RCC 7860 (cell line): ENCODE measurements around the gene MRM2.

ENCODE experiments used
- DNase-seq: peaks from one replicate; pipeline ENCODE4 v3.0.0-alpha.2; 2015; ENCODE audit warnings: low spot score
- FAIRE-seq: peaks from 2 replicates; lab custom pipeline; 2012; peaks lifted over from hg19 to GRCh38; lab: Jason Lieb, UNC

MRM2 gene

GRCh38 chr7:2249744-2250323, 7.8 kb upstream of the MRM2 start:
- FAIRE-seq, result no peak
- no peak for DNase-seq

- DNase-seq, result peak; percentile 86
- peak; percentile 72 for FAIRE-seq
Measured at GRCh38 chr7:2248984-2249694, 7.1 kb upstream of the MRM2 start.

DNA sequence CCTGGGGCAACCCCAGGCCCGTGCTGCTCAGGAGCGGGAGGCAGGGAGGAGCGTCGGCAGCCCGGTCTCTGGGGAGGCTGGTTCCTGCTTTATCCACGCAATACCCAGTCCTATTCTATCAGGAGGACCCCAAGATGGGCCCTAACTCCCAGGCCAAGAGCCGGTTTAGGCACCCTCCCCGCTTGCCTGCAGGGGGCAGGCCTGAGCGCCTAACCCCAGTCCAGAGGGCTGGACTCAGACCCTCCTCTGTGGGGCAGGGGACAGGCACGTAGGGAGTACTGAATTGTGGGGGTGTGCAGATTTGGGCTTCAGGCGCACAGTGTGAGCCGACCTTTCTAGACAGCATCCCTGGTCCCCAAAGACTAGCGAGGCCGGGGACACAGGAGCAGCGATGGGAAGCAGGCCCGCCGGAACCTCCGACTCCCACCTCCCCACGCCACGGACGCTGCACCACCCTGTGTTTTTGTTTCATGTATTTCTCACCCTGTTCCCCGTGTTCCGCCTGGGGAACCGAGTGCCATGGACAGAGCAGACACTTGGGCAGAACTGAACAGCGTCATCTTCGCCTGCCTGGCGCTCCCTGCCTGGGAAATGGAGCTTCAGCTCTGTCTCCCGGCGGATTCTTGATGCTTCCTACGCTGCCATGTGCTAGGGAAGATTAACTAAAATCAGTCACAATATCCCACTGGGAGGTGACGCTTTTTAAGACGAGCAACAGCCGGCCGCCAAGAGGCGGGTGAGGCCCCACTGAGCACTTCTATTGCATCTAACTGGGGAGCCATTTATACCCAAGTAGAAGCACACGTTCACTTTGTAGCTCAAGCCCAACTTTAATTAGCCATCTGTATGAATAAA, 5.4 kb upstream of the MRM2 start:
- FAIRE-seq (no peak), DNase-seq (no peak)

- FAIRE-seq, result no peak
- no peak for DNase-seq
Measured at GRCh38 chr7:2245883-2246675, 4.1 kb upstream of the MRM2 start.

DNA sequence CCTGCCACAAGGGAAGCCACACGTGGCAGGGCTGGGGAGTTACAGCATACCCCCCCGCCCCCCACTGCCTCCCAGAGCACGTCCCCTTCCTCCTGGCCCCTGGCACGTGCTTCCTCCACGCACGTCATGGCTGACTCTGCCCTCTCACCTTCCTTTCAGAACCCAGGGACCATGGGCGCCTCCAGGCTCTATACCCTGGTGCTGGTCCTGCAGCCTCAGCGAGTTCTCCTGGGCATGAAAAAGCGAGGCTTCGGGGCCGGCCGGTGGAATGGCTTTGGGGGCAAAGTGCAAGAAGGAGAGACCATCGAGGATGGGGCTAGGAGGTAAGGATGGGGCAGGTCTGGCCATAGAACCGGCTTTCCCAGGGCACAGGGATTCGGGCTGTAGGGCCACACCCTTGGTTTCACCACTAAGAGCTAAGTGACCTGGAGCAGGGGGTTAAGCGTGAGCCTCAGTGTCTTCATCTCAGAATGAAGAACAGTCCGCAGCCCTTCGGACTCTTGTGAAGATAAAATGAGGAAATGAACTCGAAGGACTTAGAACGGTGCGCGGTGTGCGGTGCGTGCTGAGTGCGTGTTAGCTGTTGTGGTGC, 2.5 kb upstream of the MRM2 start:
- no peak for DNase-seq
- FAIRE-seq, result no peak

- DNase-seq (no peak), FAIRE-seq (no peak)
Measured at GRCh38 chr7:2243458-2243857, 1.5 kb upstream of the MRM2 start.

DNA sequence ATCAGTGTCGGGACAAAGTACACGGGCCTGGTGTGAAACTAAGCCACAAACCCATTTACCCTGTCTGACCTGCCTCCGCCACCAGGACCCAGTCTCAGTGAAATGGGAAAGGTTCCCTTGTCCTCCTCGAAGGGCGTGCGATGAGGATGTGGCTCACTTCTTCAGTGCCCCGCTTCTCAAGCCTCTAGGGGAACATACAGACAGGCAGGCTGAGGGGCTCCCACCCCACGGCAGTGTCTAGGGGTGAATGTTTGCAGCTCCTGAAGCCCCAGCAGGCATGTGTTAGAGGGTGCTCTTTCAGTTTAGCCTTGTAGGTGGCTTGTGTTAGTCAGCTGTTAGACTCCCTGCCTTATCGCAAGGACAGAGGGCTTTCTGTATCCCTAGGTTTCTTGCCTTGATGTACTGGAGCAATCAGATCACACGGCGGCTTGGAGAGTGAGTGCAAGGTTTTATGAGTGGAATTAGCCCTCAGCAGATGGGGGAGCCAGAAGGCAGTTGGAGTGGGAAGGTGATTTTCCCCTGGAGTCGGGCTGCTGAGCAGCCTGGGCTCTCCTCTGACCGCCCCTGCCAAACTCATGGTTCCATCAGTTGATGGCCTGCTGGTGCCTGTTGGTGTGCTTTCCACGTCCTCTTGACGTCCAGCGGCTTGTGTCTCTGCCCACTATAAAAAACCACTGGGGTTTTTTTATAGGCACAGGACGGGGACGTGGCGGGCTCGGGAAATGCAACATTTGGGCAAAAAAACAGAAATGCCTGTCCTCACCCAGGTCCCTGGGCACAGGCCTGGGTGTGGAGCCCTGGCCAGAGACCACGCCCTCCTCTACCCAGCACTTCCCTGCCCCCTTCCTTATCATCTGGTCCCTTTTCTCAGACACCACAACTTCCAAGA, 780 bp upstream of the MRM2 start:
- DNase-seq (peak; percentile 19), FAIRE-seq (no peak)

DNA sequence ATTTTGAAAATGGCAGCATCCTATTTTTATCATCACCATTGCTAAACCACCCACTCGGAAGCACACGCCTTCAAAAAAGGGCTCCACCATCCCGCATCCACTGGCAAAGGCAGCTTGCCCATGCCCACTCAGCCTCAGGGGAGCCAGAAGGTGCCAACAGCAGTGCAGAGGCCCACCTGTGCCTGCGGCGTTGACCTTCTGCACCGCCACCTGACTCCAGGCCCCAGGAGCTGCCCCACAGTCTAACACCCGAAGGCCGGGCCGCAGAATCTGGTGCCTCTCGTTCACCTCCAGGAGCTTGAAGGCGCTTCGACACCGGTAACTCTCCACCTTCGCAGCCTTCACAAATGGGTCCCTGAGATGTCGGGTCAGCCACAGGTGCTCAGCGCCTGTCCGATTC, 2.8 kb downstream of the MRM2 start:
- no peak for FAIRE-seq
- no peak for DNase-seq

DNA sequence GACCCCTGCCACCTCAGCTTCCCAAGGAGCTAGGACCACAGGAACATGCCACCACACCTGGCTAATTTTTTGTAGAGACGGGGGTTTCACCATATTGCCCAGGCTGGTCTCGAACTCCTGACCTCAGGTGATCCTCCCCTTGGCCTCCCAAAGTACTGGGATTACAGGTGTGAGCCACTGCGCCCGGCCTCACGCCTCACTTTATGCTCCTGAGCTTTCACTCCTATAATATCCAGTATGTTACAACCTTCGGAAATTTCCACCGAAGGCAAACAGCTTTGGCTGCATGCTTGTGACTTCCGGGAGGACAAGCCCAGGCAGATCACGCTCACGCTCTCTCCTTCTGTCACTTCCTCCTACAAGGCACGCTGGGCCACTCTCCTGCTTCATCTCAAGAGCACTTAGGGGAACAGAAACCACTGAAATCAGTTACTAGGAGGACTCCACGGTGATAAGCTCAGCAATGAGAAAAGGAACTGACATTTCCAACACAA, 4.8 kb downstream of the MRM2 start:
- no peak for FAIRE-seq

GRCh38 chr7:2233926-2234325, 8.1 kb downstream of the MRM2 start:
- FAIRE-seq, result no peak
- no peak for DNase-seq

More for the DNA sequence above, 4.8 kb downstream of the MRM2 start:
- DNase-seq, result no peak

DNA sequence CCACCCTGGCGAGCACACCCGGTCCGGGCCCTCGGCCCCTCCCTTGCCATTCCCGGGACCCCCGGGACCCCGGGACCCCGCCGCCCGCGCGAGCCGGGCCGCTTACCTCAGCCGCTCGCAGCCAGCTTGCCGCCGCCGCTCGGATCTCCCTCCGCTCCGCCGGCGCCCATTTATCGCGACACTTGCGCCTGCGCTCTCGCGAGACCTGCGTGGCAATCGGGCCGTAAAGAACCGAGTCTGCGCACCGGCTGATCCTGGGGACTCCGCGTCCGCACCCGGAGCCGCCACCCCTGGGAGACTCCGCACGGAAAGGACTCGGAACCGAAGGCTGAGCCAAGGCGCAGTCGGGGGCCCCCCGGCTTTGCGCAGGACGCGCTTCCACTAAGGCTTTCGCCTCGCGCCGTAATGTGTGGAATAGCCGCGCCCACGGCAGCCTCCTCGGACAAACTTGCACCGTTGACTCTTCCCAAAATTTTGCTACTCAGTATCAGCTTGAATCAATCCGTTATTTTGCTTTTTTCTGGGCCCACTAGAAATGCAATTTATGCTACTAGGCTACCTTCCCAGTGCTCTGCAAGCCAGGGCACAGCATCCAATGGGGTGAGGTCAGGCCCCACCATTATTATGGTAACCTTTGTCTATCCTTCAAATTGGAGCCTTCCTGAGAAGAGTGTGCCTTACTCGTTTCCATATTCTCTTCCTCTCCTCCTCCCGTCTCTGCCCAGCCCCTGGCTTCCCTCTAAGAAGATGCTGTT, 9.1 kb downstream of the MRM2 start, which contains the start of gene MAD1L1:
TSS of gene MAD1L1 (minus strand) at position 180 of the 755 bp plus-strand sequence. CDS start 2,812 bp downstream, outside the sequence.
- FAIRE-seq (no peak), DNase-seq (peak; percentile 82)

DNA sequence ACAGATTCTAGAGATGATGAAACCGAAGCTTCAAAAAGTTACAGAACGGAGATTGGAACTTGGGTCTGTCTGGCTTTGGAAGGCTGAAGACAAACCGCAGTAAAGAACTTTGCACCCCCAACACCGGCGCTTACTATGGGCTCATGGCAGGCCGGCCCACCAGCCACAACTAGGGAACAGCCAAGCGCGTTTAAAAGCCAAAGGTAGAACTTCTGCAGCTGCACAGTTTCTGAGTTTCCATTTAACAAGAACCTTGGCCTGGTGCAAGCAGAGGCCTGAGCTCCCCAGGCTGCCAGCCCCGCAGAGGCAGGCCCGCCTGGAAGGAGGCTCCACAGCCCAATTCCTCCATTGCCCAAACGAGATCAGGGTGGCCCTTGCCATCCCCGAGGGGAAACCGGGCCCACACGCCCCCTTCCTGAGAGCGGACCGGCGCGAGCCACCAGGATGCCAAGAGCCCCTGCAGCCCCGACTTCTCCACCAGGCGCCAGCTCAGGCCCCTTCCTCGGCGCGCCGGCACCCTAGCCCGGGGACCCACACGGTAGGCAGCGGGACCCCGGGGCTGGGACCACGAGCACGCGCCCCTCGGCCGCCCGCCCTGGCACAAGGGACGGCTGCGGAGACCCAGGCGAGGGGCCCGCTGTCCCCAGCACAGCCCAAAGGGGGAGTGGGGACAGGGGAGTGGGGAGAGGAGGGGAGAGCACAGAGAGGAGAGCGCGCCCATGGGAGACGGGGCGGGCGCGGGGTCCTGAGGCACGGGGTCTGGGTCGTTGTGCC, 9.8 kb downstream of the MRM2 start:
- DNase-seq (no peak), FAIRE-seq (no peak)

- DNase-seq, result no peak
- no peak for FAIRE-seq
Measured at GRCh38 chr7:2230882-2231281, 11.1 kb downstream of the MRM2 start.

DNA sequence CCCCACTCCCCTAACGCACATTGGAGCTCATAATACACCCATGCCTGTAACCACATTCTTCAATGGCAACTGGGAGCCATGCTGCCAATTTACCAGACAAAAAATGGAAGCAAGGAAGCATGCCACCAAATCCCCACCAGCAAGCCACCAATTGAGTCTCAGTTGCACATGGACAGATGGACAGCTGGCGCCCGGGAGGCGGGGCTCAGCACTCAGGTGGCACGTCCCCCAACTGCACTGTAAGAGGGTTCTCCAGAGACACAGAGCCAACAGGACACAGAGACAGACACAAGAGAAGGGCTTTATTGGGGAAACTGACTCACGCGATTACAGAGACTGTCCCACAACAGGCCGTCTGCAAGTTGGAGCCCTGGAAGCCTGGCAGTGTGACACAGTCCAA, 11.8 kb downstream of the MRM2 start:
- no peak for FAIRE-seq
- no peak for DNase-seq

DNA sequence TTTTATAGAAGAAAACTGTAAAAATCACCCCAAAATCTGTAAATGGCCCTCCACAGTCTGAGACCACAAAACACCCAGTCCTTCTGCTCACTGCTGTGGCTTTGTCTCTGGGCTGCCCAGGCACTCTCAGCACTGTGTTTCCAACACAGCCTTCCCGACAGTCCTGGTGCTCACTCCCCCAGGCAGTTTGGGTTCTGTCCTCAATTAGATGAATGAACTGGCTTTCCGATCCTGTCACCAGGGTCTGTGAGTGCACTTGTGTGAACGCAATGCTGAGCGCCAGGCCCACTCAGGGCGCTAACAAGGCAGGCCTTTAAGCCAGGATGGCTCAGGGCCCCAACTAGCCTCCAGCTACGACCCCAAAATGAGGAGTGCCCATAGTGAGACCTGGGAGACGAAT, 12.5 kb downstream of the MRM2 start:
- no peak for DNase-seq
- no peak for FAIRE-seq

GRCh38 chr7:2228921-2229320, 13.1 kb downstream of the MRM2 start:
- DNase-seq, result no peak

DNA sequence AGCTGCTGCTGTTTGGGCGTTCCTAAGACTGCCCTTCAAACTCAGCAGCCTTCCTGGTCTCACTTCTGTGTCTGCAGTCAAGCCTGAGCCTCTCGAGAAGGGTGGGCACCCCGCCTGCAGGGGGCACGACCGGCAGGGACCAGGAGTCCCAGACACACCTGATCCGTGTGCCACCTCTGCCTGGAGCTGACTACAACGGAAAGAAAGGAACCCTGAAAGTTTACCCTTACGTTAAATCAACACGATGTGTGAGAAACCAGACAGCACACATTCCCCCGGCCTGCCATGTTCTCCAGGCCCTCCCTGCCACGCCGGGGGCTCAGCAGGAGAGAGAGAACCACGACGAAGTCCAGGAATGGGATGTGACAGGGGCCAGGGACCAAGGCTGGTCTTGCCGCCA, 14.3 kb downstream of the MRM2 start:
- DNase-seq (no peak), FAIRE-seq (no peak)

More at GRCh38 chr7:2228921-2229320, 13.1 kb downstream of the MRM2 start:
- FAIRE-seq, result no peak

GRCh38 chr7:2225830-2226229, 16.2 kb downstream of the MRM2 start:
- FAIRE-seq (no peak), DNase-seq (no peak)
